Natural killer cell (primary cell): ENCODE data around the gene BCL2. TPM values are rescaled to one million over a fixed set of nuclear protein-coding genes. Genes with fewer than 3 reads are reported as not detected.

Experiments
- ATAC-seq, 3 donors: fragments of 150-1000 bp in 2 of 3; fragments of 200-7000 bp in 1 of 3; cut with Tn5 transposase; 1 replicate in 1 of 3; 2 replicates in 2 of 3; pipeline ENCODE4 v1.10.0; 2021; ENCODE audit warnings: mild to moderate bottlenecking in 2 of 3, moderate library complexity in 2 of 3
- DNase-seq, 2 donors: peaks; one replicate each; pipeline versions ENCODE4 v3.0.0 to v3.0.0-alpha.2; 2013 to 2021; ENCODE audit warnings: mixed read lengths in 1 of 2
- H3K27ac ChIP-seq: one replicate; pipeline ENCODE4 v1.5.1; 2013; ENCODE audit warnings: mild to moderate bottlenecking, low read length
- H3K27me3 ChIP-seq: one replicate; pipeline ENCODE4 v1.6.1; 2013; ENCODE audit warnings: low read length; ENCODE audit not compliant: control insufficient read depth, insufficient read depth
- H3K36me3 ChIP-seq: one replicate; pipeline ENCODE4 v1.6.1; 2013; ENCODE audit warnings: low read length; ENCODE audit not compliant: control insufficient read depth, insufficient read depth
- H3K4me1 ChIP-seq: one replicate; pipeline ENCODE4 v1.6.1; 2013; ENCODE audit warnings: low read length; ENCODE audit not compliant: control insufficient read depth, insufficient read depth
- H3K4me3 ChIP-seq: one replicate; pipeline ENCODE4 v1.5.1; 2013; ENCODE audit warnings: low read length
- H3K9me3 ChIP-seq: one replicate; pipeline ENCODE4 v1.6.1; 2013; ENCODE audit warnings: low read length; ENCODE audit not compliant: control insufficient read depth, insufficient read depth
- H3K27ac Mint-ChIP-seq, 2 donors: one replicate each; pipeline ENCODE4 v1.8.0; 2022; ENCODE audit warnings: mild to moderate bottlenecking in 2 of 2, mixed read lengths in 2 of 2, moderate library complexity in 1 of 2
- H3K27me3 Mint-ChIP-seq, 2 donors: one replicate each; pipeline ENCODE4 v1.8.0; 2022; ENCODE audit warnings: low read depth in 2 of 2, mixed read lengths in 2 of 2
- H3K36me3 Mint-ChIP-seq: one replicate; pipeline ENCODE4 v1.8.0; 2022; ENCODE audit warnings: mixed read lengths
- H3K4me1 Mint-ChIP-seq, 2 donors: one replicate each; pipeline ENCODE4 v1.8.0; 2022; ENCODE audit warnings: mixed read lengths in 2 of 2
- H3K4me3 Mint-ChIP-seq: one replicate; pipeline ENCODE4 v1.8.0; 2022; ENCODE audit warnings: mild to moderate bottlenecking, moderate library complexity, mixed read lengths
- H3K9me3 Mint-ChIP-seq, 2 donors: one replicate each; pipeline ENCODE4 v1.8.0; 2022; ENCODE audit warnings: mixed read lengths in 2 of 2
- WGBS: methylation state at CpG from one replicate; pipeline ENCODE4 v1.1.7; 2013; ENCODE audit warnings: missing lambda C conversion rate; ENCODE audit not compliant: insufficient coverage; 5-methylcytosine and 5-hydroxymethylcytosine counted together
- intact Hi-C: fragments of 100-400 bp; cut with micrococcal nuclease; formaldehyde crosslinking; loops from one replicate; pipeline ENCODE4 v1.14.2; 2022
- total RNA-seq, 4 donors: library from RNA; stranded (reverse); fragments of 120-200 nt in 1 of 4; gene quantifications; one replicate each; pipeline versions ENCODE4 v1.2.3 to v1.2.4, GENCODE V29; 2013 to 2022
- TF ChIP-seq, protein P1 (sequence below): fragments of 200-600 bp; IDR thresholded peaks from one replicate; pipeline ENCODE4 v1.8.0; 2022; ENCODE audit warnings: antibody characterized with exemption

BCL2 gene
- total RNA-seq, 3 donors from 2014 or later (not counting 1 experiment from before 2014, with no cell fraction given): 28.2 to 64.2 (median 33.4) TPM

DNA sequence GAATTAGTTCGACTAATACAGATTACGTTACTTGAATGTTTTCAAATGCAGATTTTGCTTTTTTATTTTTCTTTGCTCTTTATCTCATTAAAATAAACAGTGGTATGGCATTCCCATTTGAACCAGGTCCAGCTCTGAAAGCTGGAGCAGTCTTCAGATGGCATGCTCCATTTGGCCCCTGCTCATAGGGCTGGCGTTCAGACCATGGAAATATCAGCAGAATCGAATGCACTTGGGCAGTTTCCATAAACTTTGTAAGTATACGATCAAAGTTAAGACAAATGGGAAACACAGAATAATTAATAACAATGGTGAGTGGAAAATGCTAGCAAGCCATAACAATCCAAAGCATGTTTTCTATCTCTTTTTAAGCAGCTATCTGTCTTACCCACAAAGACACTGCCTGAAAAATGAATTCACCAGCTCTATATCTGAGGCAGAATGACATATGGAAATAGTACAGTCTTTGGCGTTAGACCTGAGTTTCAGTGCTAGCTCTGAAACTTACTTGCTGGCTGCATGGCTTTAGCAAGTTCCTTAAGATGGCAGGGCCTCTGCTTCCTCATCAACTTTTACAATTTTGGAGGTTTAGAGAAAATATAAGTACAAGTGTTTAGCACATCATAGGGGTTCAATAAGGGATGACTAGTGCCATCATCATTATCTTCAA, 131.6 kb downstream of the BCL2 start:
- Mint-ChIP-seq H3K4me3 (no peak overlapping the region), H3K4me1 (peaks cover 41% of the 10 kb centered on the region in 2 donors), H3K9me3 (no peaks in the 10 kb centered on the region), H3K27me3 (no peaks in the 10 kb centered on the region), H3K36me3 (no peaks in the 10 kb centered on the region), H3K27ac (peak overlapping the region in 1 of 2 donors; percentile 49)
- intact Hi-C loops: loop anchor here (10.0 kb wide), 1 partner anchor 47 kb away; no protein-coding TSS in a partner anchor
- TF ChIP-seq, protein P1, sequence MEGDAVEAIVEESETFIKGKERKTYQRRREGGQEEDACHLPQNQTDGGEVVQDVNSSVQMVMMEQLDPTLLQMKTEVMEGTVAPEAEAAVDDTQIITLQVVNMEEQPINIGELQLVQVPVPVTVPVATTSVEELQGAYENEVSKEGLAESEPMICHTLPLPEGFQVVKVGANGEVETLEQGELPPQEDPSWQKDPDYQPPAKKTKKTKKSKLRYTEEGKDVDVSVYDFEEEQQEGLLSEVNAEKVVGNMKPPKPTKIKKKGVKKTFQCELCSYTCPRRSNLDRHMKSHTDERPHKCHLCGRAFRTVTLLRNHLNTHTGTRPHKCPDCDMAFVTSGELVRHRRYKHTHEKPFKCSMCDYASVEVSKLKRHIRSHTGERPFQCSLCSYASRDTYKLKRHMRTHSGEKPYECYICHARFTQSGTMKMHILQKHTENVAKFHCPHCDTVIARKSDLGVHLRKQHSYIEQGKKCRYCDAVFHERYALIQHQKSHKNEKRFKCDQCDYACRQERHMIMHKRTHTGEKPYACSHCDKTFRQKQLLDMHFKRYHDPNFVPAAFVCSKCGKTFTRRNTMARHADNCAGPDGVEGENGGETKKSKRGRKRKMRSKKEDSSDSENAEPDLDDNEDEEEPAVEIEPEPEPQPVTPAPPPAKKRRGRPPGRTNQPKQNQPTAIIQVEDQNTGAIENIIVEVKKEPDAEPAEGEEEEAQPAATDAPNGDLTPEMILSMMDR: no peak
- Histone ChIP-seq H3K4me3 (no peak overlapping the region), H3K27me3 (no peaks in the 10 kb centered on the region), H3K36me3 (no peaks in the 10 kb centered on the region), H3K27ac (no peak overlapping the region), H3K9me3 (no peaks in the 10 kb centered on the region), H3K4me1 (peaks cover 20% of the 10 kb centered on the region)
- no peak for ATAC-seq
- DNase-seq: no peak
- WGBS: 98% methylated on average over 6 of the region's 6 CpGs

DNA sequence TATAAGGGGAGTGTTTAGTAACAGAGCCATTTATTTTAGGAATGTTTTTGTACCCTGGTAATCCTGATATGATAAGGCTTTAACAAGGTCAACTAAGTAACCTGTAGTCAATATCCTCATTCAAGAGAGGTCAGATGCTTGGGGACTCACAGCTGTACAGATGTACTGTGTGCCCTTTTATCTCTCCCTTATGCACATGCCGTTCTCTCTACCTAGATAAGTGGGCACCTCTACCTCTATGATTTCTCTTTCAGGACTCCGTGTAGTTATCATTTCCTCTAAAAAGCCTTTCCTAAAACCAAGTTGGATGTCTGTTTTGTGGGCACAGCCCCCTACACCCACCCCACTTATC, 132.4 kb downstream of the BCL2 start:
- ATAC-seq: no peak
- Histone ChIP-seq H3K36me3 (no peaks in the 10 kb centered on the region), H3K9me3 (no peaks in the 10 kb centered on the region), H3K27ac (no peak overlapping the region), H3K27me3 (no peaks in the 10 kb centered on the region), H3K4me1 (peaks cover 21% of the 10 kb centered on the region), H3K4me3 (no peak overlapping the region)
- intact Hi-C loops: loop anchor here (10.0 kb wide), 1 partner anchor 48 kb away; no protein-coding TSS in a partner anchor
- Mint-ChIP-seq H3K9me3 (no peaks in the 10 kb centered on the region), H3K27ac (peak overlapping the region; percentile 5 to 49), H3K27me3 (no peaks in the 10 kb centered on the region), H3K4me1 (peaks cover 41% of the 10 kb centered on the region in 2 donors), H3K4me3 (no peak overlapping the region), H3K36me3 (no peaks in the 10 kb centered on the region)
- TF ChIP-seq, protein P1: no peak
- no peak for DNase-seq
- WGBS: 97% methylated on average over 2 of the region's 2 CpGs

DNA sequence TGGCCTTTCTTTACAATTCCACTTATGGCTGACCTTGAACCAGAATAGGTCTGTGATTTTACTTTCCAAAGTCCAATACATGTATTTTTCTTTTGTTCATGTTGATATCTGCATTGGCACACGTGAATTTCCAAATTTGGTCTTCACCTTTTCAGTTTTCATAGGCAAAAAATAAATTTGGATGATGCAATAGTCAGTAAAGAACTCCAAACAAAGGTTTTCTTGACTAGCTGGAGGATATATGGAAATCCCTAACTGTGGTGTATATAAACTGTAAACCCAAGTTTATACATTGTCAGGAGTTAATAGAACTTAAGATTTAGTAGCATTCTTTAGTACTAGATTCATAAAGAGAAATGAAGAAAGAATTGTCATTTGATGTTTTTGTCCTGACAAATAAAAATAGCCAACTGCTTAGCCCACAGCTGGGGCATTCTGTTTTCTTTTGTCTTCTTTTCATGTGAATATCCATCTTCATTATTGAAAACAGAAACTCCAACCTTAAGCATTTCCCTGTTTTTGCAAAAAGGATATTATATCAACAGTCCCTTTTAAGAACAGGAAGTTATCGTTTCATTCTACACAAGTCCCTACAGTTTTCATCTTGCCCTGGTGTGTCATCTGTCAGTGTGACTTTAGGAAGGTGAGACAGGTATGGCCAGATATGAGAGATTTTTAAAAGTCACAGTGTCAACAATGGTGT, 132.9 kb downstream of the BCL2 start:
- Mint-ChIP-seq H3K36me3 (no peaks in the 10 kb centered on the region), H3K27ac (peak overlapping the region; percentile 5 to 49), H3K4me1 (peaks cover 39 to 42% of the 10 kb centered on the region in 2 donors), H3K4me3 (no peak overlapping the region), H3K9me3 (no peaks in the 10 kb centered on the region), H3K27me3 (no peaks in the 10 kb centered on the region)
- intact Hi-C loops: loop anchor here (10.0 kb wide), 1 partner anchor 48 kb away; no protein-coding TSS in a partner anchor
- H3K9me3 ChIP-seq: no peaks in the 10 kb centered on the region
- H3K4me1 ChIP-seq: peaks cover 22% of the 10 kb centered on the region
- no peaks in the 10 kb centered on the region for H3K36me3 ChIP-seq
- ATAC-seq (no peak), DNase-seq (no peak)
- no peaks in the 10 kb centered on the region for H3K27me3 ChIP-seq
- 60% methylated on average over 1 of the region's 2 CpGs for WGBS
- TF ChIP-seq, protein P1: no peak
- H3K27ac ChIP-seq: no peak overlapping the region
- H3K4me3 ChIP-seq: no peak overlapping the region
